ENCODE data around the gene ABCB1. TPM values are rescaled to one million over a fixed set of nuclear protein-coding genes. Genes with fewer than 3 reads are reported as not detected.

Gene ABCB1
- total and polyA plus RNA-seq, 2 of the 13 experiments (the other 11 are each of a cell fraction or from before 2014, with no cell fraction given) = 42.8 to 52.6 TPM

DNA sequence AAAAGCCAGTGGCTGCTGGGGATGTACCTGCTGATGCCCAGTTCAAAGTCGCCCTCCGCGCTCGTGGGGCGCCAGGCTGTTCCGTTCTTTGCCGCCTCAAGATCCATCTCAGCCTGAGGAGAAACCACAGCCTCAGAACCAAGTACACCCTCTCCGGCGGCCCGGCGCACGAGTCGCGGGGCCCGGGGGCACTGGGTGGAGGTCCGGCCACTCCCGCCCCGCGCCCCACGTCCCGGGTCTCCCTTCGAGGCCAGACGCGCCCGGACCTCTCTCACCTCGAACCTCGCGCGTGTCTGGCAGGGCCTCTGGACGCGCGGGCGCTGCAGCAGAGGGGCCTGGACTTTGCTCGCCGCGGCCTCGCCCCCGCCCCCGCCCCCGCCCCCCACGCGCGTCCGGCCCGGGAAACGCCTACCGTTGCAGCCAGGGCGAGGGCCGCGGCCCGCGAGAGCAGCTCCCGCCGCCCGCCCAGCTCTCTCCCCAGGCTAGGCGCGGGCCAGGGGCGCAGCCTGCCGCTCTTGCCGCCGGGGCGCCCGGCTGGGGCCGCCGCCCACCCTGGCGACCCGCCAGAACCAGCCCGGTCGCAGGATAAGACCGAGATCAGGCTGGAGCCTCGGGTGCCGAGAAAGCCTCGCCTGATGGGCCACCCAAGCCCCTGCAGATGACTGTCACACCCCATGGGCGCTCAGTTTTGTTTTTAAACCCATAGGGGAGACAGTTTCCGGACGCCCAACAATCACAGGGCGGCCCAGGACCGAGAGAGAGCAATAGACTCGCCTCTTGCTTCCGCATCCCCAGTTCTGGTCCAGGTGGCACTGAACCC, 125.1 kb downstream of the ABCB1 start, which contains the start of gene ABCB4 (continued):
- TF ChIP-seq, protein P1, sequence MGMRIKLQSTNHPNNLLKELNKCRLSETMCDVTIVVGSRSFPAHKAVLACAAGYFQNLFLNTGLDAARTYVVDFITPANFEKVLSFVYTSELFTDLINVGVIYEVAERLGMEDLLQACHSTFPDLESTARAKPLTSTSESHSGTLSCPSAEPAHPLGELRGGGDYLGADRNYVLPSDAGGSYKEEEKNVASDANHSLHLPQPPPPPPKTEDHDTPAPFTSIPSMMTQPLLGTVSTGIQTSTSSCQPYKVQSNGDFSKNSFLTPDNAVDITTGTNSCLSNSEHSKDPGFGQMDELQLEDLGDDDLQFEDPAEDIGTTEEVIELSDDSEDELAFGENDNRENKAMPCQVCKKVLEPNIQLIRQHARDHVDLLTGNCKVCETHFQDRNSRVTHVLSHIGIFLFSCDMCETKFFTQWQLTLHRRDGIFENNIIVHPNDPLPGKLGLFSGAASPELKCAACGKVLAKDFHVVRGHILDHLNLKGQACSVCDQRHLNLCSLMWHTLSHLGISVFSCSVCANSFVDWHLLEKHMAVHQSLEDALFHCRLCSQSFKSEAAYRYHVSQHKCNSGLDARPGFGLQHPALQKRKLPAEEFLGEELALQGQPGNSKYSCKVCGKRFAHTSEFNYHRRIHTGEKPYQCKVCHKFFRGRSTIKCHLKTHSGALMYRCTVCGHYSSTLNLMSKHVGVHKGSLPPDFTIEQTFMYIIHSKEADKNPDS (CRISPR knock-in tag; IDR thresholded peaks at IDR 0.05) = 0 out of 2 replicates have a peak, but pooled peaks have one; percentile 57
- TF ChIP-seq ZNF17 (CRISPR knock-in tag; IDR thresholded peaks at IDR 0.05) (no peak), ZSCAN29 (CRISPR knock-in tag; conservative IDR thresholded peaks at IDR 0.05) (no peak), MXD4 (CRISPR knock-in tag; IDR thresholded peaks at IDR 0.05) (no peak), SRSF9 (IDR thresholded peaks at IDR 0.05; ENCODE audit: borderline replicate concordance, insufficient read depth, low read depth, low read length, poor library complexity, severe bottlenecking) (no peak), ETV6 (CRISPR knock-in tag; conservative IDR thresholded peaks at IDR 0.05) (peak; percentile 72; the same call in 1 of the 2 replicates), MAFF (IDR thresholded peaks at IDR 0.05; ENCODE audit: low read depth, low read length) (no peak), RFX5 (IDR thresholded peaks at IDR 0.05; ENCODE audit: low read depth, low read length) (no peak), FOXK2 (IDR thresholded peaks at IDR 0.05) (no peak), SUZ12 (IDR thresholded peaks at IDR 0.05; ENCODE audit: low read depth, low read length) (no peak), TCF7L2 (IDR thresholded peaks at IDR 0.05; ENCODE audit: low read depth, low read length) (no peak), FOXM1 (CRISPR knock-in tag; IDR thresholded peaks at IDR 0.05) (no peak), SATB2 (CRISPR knock-in tag; IDR thresholded peaks at IDR 0.05) (no peak), SCMH1 (CRISPR knock-in tag; IDR thresholded peaks at IDR 0.05; ENCODE audit: borderline replicate concordance) (no peak), PHF21A (CRISPR knock-in tag; IDR thresholded peaks at IDR 0.05) (no peak; the same call in 1 of the 2 replicates), ZNF337 (CRISPR knock-in tag; IDR thresholded peaks at IDR 0.05; ENCODE audit: borderline replicate concordance, low read depth) (no peak), ELF4 (CRISPR knock-in tag; IDR thresholded peaks at IDR 0.05; ENCODE audit: borderline replicate concordance) (no peak), ZNF792 (CRISPR knock-in tag; IDR thresholded peaks at IDR 0.05) (0 out of 2 replicates have a peak, but pooled peaks have one; percentile 36), EZH2 (conservative IDR thresholded peaks at IDR 0.05; ENCODE audit: low read depth, low read length) (no peak), U2AF1 (optimal IDR thresholded peaks at IDR 0.05; ENCODE audit: low read depth, low read length) (no peak), KLF13 (CRISPR knock-in tag; IDR thresholded peaks at IDR 0.05) (no peak), WIZ (CRISPR knock-in tag; IDR thresholded peaks at IDR 0.05) (no peak), ZNF709 (CRISPR knock-in tag; IDR thresholded peaks at IDR 0.05) (no peak), CREB1 (IDR thresholded peaks at IDR 0.05) (no peak), CREB1 (CRISPR knock-in tag; IDR thresholded peaks at IDR 0.05) (no peak), DNMT1 (CRISPR knock-in tag; IDR thresholded peaks at IDR 0.05) (no peak), ZNF552 (CRISPR knock-in tag; IDR thresholded peaks at IDR 0.05; ENCODE audit: borderline replicate concordance) (no peak)
- TF ChIP-seq, protein P2, sequence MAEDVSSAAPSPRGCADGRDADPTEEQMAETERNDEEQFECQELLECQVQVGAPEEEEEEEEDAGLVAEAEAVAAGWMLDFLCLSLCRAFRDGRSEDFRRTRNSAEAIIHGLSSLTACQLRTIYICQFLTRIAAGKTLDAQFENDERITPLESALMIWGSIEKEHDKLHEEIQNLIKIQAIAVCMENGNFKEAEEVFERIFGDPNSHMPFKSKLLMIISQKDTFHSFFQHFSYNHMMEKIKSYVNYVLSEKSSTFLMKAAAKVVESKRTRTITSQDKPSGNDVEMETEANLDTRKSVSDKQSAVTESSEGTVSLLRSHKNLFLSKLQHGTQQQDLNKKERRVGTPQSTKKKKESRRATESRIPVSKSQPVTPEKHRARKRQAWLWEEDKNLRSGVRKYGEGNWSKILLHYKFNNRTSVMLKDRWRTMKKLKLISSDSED (CRISPR knock-in tag; IDR thresholded peaks at IDR 0.05) = peak; percentile 47; the same call in 1 of the 2 replicates
- TF ChIP-seq, protein P3, sequence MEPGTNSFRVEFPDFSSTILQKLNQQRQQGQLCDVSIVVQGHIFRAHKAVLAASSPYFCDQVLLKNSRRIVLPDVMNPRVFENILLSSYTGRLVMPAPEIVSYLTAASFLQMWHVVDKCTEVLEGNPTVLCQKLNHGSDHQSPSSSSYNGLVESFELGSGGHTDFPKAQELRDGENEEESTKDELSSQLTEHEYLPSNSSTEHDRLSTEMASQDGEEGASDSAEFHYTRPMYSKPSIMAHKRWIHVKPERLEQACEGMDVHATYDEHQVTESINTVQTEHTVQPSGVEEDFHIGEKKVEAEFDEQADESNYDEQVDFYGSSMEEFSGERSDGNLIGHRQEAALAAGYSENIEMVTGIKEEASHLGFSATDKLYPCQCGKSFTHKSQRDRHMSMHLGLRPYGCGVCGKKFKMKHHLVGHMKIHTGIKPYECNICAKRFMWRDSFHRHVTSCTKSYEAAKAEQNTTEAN (CRISPR knock-in tag; conservative IDR thresholded peaks at IDR 0.05) = no peak
